SK-N-SH treated with all-trans-retinoic acid at 6 μM for 48 hours (cell line): ENCODE measurements around the gene HOOK2.

Experiments used
- ATAC-seq: fragments of 200-7000 bp; cut with Tn5 transposase; 3 replicates; pipeline ENCODE4 v1.9.1; 2020; ENCODE audit warnings: mild to moderate bottlenecking, moderate library complexity
- ARNTL ChIP-seq: fragments of 450-650 bp; formaldehyde crosslinking; IDR thresholded peaks from 2 replicates; pipeline ENCODE4 v1.5.0; 2020; ENCODE audit warnings: low read depth, mild to moderate bottlenecking, moderate library complexity, borderline replicate concordance
- BACH2 ChIP-seq: fragments of 250-450 bp; sonication (Bioruptor Pico); IDR thresholded peaks from 2 replicates; pipeline ENCODE4 v1.9.0; 2021; ENCODE audit warnings: mild to moderate bottlenecking, borderline replicate concordance
- CSDC2 ChIP-seq: fragments of 250-450 bp; sonication (Bioruptor Pico); IDR thresholded peaks from 2 replicates; pipeline ENCODE4 v1.5.0; 2020; ENCODE audit warnings: mild to moderate bottlenecking, moderate library complexity
- CSRNP3 ChIP-seq: fragments of 250-450 bp; sonication (Bioruptor Pico); IDR thresholded peaks from 2 replicates; pipeline ENCODE4 v1.5.1; 2021; ENCODE audit warnings: mild to moderate bottlenecking, moderate library complexity
- ESRRG ChIP-seq: fragments of 250-450 bp; sonication (Bioruptor Pico); IDR thresholded peaks from 2 replicates; pipeline ENCODE4 v1.6.1; 2021; ENCODE audit warnings: mild to moderate bottlenecking
- GLIS3 ChIP-seq: fragments of 250-450 bp; sonication (Bioruptor Pico); IDR thresholded peaks from 2 replicates; pipeline ENCODE4 v1.5.0; 2020; ENCODE audit warnings: mild to moderate bottlenecking, moderate library complexity
- ISL1 ChIP-seq: fragments of 250-450 bp; sonication (Bioruptor Pico); IDR thresholded peaks from 2 replicates; pipeline ENCODE4 v2.1.2; 2022; ENCODE audit warnings: mild to moderate bottlenecking, moderate library complexity
- OSR1 ChIP-seq: fragments of 250-450 bp; sonication (Bioruptor Pico); IDR thresholded peaks from 2 replicates; pipeline ENCODE4 v1.8.0; 2022; ENCODE audit warnings: moderate library complexity, mild to moderate bottlenecking, inconsistent platforms
- POU6F1 ChIP-seq: fragments of 250-450 bp; sonication (Bioruptor Pico); IDR thresholded peaks from 2 replicates; pipeline ENCODE4 v1.8.0; 2021; ENCODE audit warnings: low read depth, mild to moderate bottlenecking, moderate library complexity, borderline replicate concordance
- RARB ChIP-seq: fragments of 250-450 bp; sonication (Bioruptor Pico); IDR thresholded peaks from 2 replicates; pipeline ENCODE4 v1.8.0; 2021; ENCODE audit warnings: mild to moderate bottlenecking, moderate library complexity
- SNAI2 ChIP-seq: fragments of 250-450 bp; sonication (Bioruptor Pico); IDR thresholded peaks from 2 replicates; pipeline ENCODE4 v1.5.0; 2020; ENCODE audit warnings: mild to moderate bottlenecking, moderate library complexity
- TCF4 ChIP-seq: fragments of 250-450 bp; sonication (Bioruptor Pico); IDR thresholded peaks from 2 replicates; pipeline ENCODE4 v1.8.0; 2021; ENCODE audit warnings: mild to moderate bottlenecking, moderate library complexity, borderline replicate concordance
- TOX ChIP-seq: fragments of 250-450 bp; sonication (Bioruptor Pico); IDR thresholded peaks from 2 replicates; pipeline ENCODE4 v1.8.0; 2021; ENCODE audit warnings: mild to moderate bottlenecking, moderate library complexity, borderline replicate concordance
- ZC3H10 ChIP-seq: fragments of 250-450 bp; sonication (Bioruptor Pico); IDR thresholded peaks from 2 replicates; pipeline ENCODE4 v1.5.1; 2021; ENCODE audit warnings: mild to moderate bottlenecking, moderate library complexity
- ZFP3 ChIP-seq: fragments of 250-450 bp; sonication (Bioruptor Pico); IDR thresholded peaks from 2 replicates; pipeline ENCODE4 v1.5.0; 2020; ENCODE audit warnings: mild to moderate bottlenecking, moderate library complexity
- ZFP30 ChIP-seq: fragments of 450-650 bp; formaldehyde crosslinking; IDR thresholded peaks from 2 replicates; pipeline ENCODE4 v1.5.0; 2022; ENCODE audit warnings: mild to moderate bottlenecking, moderate library complexity
- ZNF565 ChIP-seq: fragments of 450-650 bp; formaldehyde crosslinking; conservative IDR thresholded peaks from 2 replicates; pipeline ENCODE4 v1.5.0; 2020; ENCODE audit warnings: low read depth, mild to moderate bottlenecking, moderate library complexity
- ZNF70 ChIP-seq: fragments of 450-650 bp; formaldehyde crosslinking; IDR thresholded peaks from 2 replicates; pipeline ENCODE4 v1.5.0; 2020; ENCODE audit warnings: mild to moderate bottlenecking, moderate library complexity
- ZNF8 ChIP-seq: fragments of 450-650 bp; formaldehyde crosslinking; IDR thresholded peaks from 2 replicates; pipeline ENCODE4 v1.5.0; 2020; ENCODE audit warnings: mild to moderate bottlenecking, moderate library complexity
- TF ChIP-seq, protein P1 (sequence below): fragments of 250-450 bp; sonication (Bioruptor Pico); IDR thresholded peaks from 2 replicates; pipeline ENCODE4 v1.8.0; 2020; ENCODE audit warnings: mild to moderate bottlenecking, moderate library complexity, borderline replicate concordance
- TF ChIP-seq, protein P2 (sequence below): fragments of 250-450 bp; sonication (Bioruptor Pico); IDR thresholded peaks from 2 replicates; pipeline ENCODE4 v1.5.1; 2020; ENCODE audit warnings: low read depth, mild to moderate bottlenecking, moderate library complexity

The HOOK2 gene

DNA sequence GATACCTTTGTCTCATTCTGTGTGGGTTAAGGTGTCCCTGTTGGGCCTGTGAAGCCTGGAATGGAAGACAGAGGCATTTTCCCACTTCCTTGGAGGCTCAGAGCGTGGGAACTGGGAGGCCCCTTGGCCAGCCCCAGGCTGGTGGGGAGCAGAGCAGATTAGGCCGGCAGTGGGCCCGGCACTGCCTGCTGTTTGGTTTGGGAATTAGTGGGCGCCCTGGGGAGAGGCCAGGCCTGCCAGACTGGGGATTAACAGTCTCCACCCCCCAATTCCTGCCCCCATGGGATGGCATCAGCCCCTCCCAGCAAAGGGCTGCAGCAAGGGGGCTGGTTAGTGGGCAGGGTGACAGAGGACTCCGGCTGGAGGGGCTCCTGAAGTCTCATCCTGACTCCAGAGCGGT is 26.9 kb downstream of the HOOK2 start:
- ATAC-seq, result no peak
- TF ChIP-seq ESRRG (CRISPR knock-in tag), result no peak
- TF ChIP-seq, protein P1, sequence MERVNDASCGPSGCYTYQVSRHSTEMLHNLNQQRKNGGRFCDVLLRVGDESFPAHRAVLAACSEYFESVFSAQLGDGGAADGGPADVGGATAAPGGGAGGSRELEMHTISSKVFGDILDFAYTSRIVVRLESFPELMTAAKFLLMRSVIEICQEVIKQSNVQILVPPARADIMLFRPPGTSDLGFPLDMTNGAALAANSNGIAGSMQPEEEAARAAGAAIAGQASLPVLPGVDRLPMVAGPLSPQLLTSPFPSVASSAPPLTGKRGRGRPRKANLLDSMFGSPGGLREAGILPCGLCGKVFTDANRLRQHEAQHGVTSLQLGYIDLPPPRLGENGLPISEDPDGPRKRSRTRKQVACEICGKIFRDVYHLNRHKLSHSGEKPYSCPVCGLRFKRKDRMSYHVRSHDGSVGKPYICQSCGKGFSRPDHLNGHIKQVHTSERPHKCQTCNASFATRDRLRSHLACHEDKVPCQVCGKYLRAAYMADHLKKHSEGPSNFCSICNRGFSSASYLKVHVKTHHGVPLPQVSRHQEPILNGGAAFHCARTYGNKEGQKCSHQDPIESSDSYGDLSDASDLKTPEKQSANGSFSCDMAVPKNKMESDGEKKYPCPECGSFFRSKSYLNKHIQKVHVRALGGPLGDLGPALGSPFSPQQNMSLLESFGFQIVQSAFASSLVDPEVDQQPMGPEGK (CRISPR knock-in tag), result no peak
- no peak for TF ChIP-seq ZC3H10 (CRISPR knock-in tag)
- no peak for TF ChIP-seq ZNF70 (CRISPR knock-in tag)
- no peak for TF ChIP-seq ZNF8
- TF ChIP-seq ZFP3 (CRISPR knock-in tag), result no peak
- no peak for TF ChIP-seq CSRNP3 (CRISPR knock-in tag)
- TF ChIP-seq POU6F1, result no peak
- TF ChIP-seq BACH2 (CRISPR knock-in tag), result no peak
- TF ChIP-seq ISL1 (CRISPR knock-in tag), result no peak
- no peak for TF ChIP-seq TCF4
- TF ChIP-seq, protein P2, sequence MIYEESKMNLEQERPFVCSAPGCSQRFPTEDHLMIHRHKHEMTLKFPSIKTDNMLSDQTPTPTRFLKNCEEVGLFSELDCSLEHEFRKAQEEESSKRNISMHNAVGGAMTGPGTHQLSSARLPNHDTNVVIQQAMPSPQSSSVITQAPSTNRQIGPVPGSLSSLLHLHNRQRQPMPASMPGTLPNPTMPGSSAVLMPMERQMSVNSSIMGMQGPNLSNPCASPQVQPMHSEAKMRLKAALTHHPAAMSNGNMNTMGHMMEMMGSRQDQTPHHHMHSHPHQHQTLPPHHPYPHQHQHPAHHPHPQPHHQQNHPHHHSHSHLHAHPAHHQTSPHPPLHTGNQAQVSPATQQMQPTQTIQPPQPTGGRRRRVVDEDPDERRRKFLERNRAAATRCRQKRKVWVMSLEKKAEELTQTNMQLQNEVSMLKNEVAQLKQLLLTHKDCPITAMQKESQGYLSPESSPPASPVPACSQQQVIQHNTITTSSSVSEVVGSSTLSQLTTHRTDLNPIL (CRISPR knock-in tag), result no peak
- no peak for TF ChIP-seq CSDC2 (CRISPR knock-in tag)
- no peak for TF ChIP-seq GLIS3 (CRISPR knock-in tag)
- no peak for TF ChIP-seq ZFP30 (CRISPR knock-in tag)
- no peak for TF ChIP-seq TOX (CRISPR knock-in tag)
- TF ChIP-seq SNAI2 (CRISPR knock-in tag), result no peak
- no peak for TF ChIP-seq ZNF565
- TF ChIP-seq ARNTL (CRISPR knock-in tag), result no peak
- no peak for TF ChIP-seq OSR1 (CRISPR knock-in tag)

GRCh38 chr19:12745166-12745897 is 30.0 kb downstream of the HOOK2 start:
- ATAC-seq, result no peak
- TF ChIP-seq ARNTL (CRISPR knock-in tag), result no peak
- no peak for TF ChIP-seq ISL1 (CRISPR knock-in tag)
- TF ChIP-seq, all 23 proteins: peak for 0

- ATAC-seq, result no peak
- no peak for TF ChIP-seq ARNTL (CRISPR knock-in tag)
- no peak for TF ChIP-seq ISL1 (CRISPR knock-in tag)
- TF ChIP-seq ESRRG (CRISPR knock-in tag), result no peak
- no peak for TF ChIP-seq TCF4
- TF ChIP-seq ZC3H10 (CRISPR knock-in tag), result no peak
- TF ChIP-seq CSRNP3 (CRISPR knock-in tag), result no peak
- TF ChIP-seq GLIS3 (CRISPR knock-in tag), result no peak
- TF ChIP-seq POU6F1, result no peak
- TF ChIP-seq SNAI2 (CRISPR knock-in tag), result no peak
- no peak for TF ChIP-seq CSDC2 (CRISPR knock-in tag)
- no peak for TF ChIP-seq TOX (CRISPR knock-in tag)
- TF ChIP-seq RARB (CRISPR knock-in tag), result no peak
- TF ChIP-seq ZNF565, result no peak
- no peak for TF ChIP-seq ZNF70 (CRISPR knock-in tag)
- no peak for TF ChIP-seq BACH2 (CRISPR knock-in tag)
- TF ChIP-seq ZNF8, result no peak
- TF ChIP-seq, protein P1 (CRISPR knock-in tag), result no peak
Observed at GRCh38 chr19:12737835-12738351, 37.5 kb downstream of the HOOK2 start.
